Pancreas (tissue), 10 donors: Measurements from ENCODE around the gene DNAJB14. TPM values are rescaled to one million over a fixed set of nuclear protein-coding genes. Genes with fewer than 3 reads are reported as not detected.

Experiments used
- ATAC-seq, 4 donors: fragments of 200-7000 bp; cut with Tn5 transposase; one replicate each; pipeline versions ENCODE4 v1.8.0 to v1.9.1; 2020; ENCODE audit warnings: mild to moderate bottlenecking in 4 of 4, moderate library complexity in 4 of 4
- DNase-seq, 6 donors: peaks; one replicate each; pipeline ENCODE4 v3.0.0-alpha.2; 2020
- FAIRE-seq: peaks from 2 replicates; lab custom pipeline; 2012; peaks lifted over from hg19 to GRCh38; lab: Jason Lieb, UNC
- H3K27ac ChIP-seq, 4 donors: fragments of 200-600 bp; sonication (generic); 1 replicate in 3 of 4; 2 replicates in 1 of 4; pipeline versions ENCODE4 v1.5.0 to v1.8.0; 2020
- H3K27me3 ChIP-seq, 4 donors: fragments of 200-600 bp; one replicate each; pipeline ENCODE4 v1.8.0; 2021
- H3K36me3 ChIP-seq, 3 donors: fragments of 200-600 bp; sonication (generic) in 1 of 3; one replicate each; pipeline versions ENCODE4 v1.5.0 to v1.8.0; 2020 to 2021
- H3K4me1 ChIP-seq, 3 donors: fragments of 200-600 bp; one replicate each; pipeline ENCODE4 v1.8.0; 2021
- H3K4me3 ChIP-seq, 4 donors: fragments of 200-600 bp; sonication (generic) in 2 of 4; one replicate each; pipeline versions ENCODE4 v1.5.0 to v1.8.0; 2020 to 2021
- H3K9me3 ChIP-seq, 4 donors: fragments of 200-600 bp; one replicate each; pipeline ENCODE4 v1.8.0; 2021
- WGBS, 2 donors: extraction: QIAGEN DNeasy Blood & Tissue Kit; methylation state at CpG; one replicate each; pipeline ENCODE4 v1.1.7; 2013; 5-methylcytosine and 5-hydroxymethylcytosine counted together
- intact Hi-C, 3 donors: fragments of 100-400 bp; cut with DNase I; formaldehyde crosslinking; loops; one replicate each; pipeline versions ENCODE4 v1.11.1 to v1.14.2; 2022
- polyA plus RNA-seq, 2 donors: library from polyadenylated mRNA; stranded (reverse); fragments of 200-250 nt; gene quantifications; one replicate each; pipeline ENCODE4 v1.2.3, GENCODE V29; 2013
- total RNA-seq, 6 donors: library from RNA; stranded (reverse); fragmentation: NEBNext Ultra II Directional in 4 of 6; extraction: Animal tissue kit (Norgen Biotek cat#: 25700) in 4 of 6; gene quantifications; one replicate each; pipeline versions ENCODE4 v1.2.1 to v1.2.4, GENCODE V29; 2021 to 2023
- TF ChIP-seq, protein P1 (sequence below), 4 donors: fragments of 200-600 bp; sonication (generic) in 3 of 4; IDR thresholded peaks; one replicate each; pipeline versions ENCODE4 v1.5.0 to v1.8.0; 2021; ENCODE audit warnings: antibody characterized with exemption in 4 of 4
- donor health status: healthy with polysubstance abuse.
- donor health status: DM: no; HTN: no; CAD: no; lungs with moderate emphysema.
- donor health status: DM: no; HTN: no; CAD: no.
- donor health status: control.
- donor health status: control.
- donor health status: Bipolar disorder and iron deficiency.
- donor health status: DM: yes; HTN: yes; CAD: no.
- donor health status: DM: no; HTN: no; CAD: no.
- donor health status: DM: no; HTN: no; CAD: no.
- donor health status: DM: yes; HTN: yes; CAD: no.

The DNAJB14 gene
- total and polyA plus RNA-seq, 8 donors, result 3.6 to 23.7 (median 11.6) TPM

DNA sequence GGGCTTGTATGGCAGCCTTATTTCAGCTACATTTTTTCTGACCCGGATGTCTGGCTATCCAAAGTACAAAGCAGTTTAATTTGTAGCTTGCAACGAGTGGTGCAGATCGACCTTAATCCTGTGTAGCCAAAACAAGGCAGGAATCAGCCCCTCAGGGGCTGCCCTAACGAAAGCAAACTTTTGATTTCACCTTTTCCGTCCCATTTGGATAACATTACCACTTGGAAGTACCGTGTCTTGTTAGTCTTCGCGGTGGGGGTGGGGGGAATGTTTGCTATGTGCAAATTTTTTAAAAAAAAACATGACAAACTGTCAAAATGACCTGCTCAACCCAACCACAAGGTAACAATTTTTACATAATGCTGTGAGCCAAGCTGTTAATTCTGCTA lies 766 bp upstream of the DNAJB14 start:
- Histone ChIP-seq H3K4me1 (peaks cover 4 to 34% (median 21%) of the 10 kb centered on the region in 3 donors), H3K4me3 (peak overlapping the region; percentile 64 to 96 (median 84)), H3K27ac (peak overlapping the region; percentile 85 to 95 (median 90)), H3K9me3 (no peaks in the 10 kb centered on the region), H3K27me3 (no peaks in the 10 kb centered on the region), H3K36me3 (no peaks in the 10 kb centered on the region)
- intact Hi-C loops, result loop anchor here in 1 of 3 donors (10.0 kb wide), 1 partner anchor 132 kb away; the partner anchor contains the start of gene DAPP1
- TF ChIP-seq, protein P1, sequence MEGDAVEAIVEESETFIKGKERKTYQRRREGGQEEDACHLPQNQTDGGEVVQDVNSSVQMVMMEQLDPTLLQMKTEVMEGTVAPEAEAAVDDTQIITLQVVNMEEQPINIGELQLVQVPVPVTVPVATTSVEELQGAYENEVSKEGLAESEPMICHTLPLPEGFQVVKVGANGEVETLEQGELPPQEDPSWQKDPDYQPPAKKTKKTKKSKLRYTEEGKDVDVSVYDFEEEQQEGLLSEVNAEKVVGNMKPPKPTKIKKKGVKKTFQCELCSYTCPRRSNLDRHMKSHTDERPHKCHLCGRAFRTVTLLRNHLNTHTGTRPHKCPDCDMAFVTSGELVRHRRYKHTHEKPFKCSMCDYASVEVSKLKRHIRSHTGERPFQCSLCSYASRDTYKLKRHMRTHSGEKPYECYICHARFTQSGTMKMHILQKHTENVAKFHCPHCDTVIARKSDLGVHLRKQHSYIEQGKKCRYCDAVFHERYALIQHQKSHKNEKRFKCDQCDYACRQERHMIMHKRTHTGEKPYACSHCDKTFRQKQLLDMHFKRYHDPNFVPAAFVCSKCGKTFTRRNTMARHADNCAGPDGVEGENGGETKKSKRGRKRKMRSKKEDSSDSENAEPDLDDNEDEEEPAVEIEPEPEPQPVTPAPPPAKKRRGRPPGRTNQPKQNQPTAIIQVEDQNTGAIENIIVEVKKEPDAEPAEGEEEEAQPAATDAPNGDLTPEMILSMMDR (IDR thresholded peaks at IDR 0.05), result no peak
- 8 to 16% methylated on average over 8 of the region's 8 CpGs for WGBS, 2 donors
- FAIRE-seq (no peak), DNase-seq (no peak), ATAC-seq (no peak)

DNA sequence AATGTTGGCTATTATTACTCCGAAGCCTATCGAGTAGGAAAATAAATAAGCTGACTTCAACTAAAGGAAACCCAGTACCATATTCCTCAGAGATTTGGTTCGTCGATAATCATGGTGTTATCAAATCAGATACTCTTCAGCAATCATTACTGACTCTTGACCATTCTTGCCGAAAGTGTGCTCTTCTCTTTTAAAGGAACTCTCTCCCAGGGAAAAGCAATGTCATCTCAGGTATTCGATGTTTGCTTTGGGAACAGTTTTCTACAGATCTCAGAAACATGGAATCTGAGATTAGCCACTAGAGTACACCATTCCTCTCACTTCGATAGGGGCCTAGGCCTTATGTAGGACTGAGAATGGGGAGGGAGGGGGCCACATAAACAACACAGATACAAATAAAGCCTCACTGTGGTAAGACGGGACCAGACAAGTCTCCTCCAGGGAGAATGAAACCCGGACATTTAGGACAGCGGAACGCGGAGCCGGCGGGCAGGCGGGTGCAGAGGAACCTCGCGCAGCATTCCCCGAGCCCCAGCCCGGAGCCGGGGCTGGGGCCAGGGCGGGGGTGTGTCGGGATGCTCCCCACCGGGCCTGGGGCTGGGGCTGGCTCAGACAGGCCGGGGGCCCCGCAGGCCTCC lies 581 bp downstream of the DNAJB14 start:
- Histone ChIP-seq H3K27me3 (no peaks in the 10 kb centered on the region), H3K36me3 (no peaks in the 10 kb centered on the region), H3K4me1 (peaks cover 4 to 34% (median 21%) of the 10 kb centered on the region in 3 donors), H3K27ac (peak overlapping the region; percentile 85 to 95 (median 90)), H3K9me3 (no peaks in the 10 kb centered on the region), H3K4me3 (peak overlapping the region; percentile 64 to 96 (median 84))
- DNase-seq, result no peak
- WGBS, 2 donors, result 0 to 1% methylated on average over 24 to 25 of the region's 25 CpGs
- peak in 3 of 4 donors; percentile 2 to 3 (median 3) for ATAC-seq
- TF ChIP-seq, protein P1 (IDR thresholded peaks at IDR 0.05), result no peak
- no peak for FAIRE-seq
- intact Hi-C loops, result loop anchor here in 1 of 3 donors (10.0 kb wide), 1 partner anchor 131 kb away; the partner anchor contains the start of gene DAPP1

DNA sequence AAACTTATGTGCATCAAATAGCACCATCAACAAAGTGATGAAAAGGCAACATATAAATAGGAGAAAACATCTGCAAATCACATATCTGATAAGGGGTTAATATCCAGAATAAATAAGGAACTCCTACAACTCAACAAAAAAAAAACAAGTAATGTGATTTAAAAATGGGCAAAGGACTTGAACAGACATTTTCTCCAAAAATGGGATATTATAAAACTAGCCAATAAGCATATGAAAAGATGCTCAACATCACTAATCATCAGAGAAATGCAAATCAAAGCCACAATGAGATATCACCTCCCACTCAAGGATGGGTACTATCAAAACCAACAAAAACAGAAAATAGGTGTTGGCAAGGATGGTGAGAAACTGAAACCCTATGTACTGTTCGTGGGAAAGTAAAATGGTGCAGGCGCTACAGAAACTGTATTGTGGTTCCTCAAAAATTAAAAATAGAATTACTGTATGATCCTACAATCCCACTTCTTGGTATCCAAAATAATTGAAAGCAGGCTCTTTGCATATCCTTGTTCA lies 2.4 kb downstream of the DNAJB14 start:
- Histone ChIP-seq H3K36me3 (no peaks in the 10 kb centered on the region), H3K4me3 (no peak overlapping the region), H3K9me3 (no peaks in the 10 kb centered on the region), H3K27me3 (no peaks in the 10 kb centered on the region), H3K4me1 (peaks cover 4 to 34% (median 21%) of the 10 kb centered on the region in 3 donors), H3K27ac (no peak overlapping the region)
- intact Hi-C loops, result loop anchor here in 1 of 3 donors (10.0 kb wide), 1 partner anchor 129 kb away; the partner anchor contains the start of gene DAPP1
- ATAC-seq (no peak), FAIRE-seq (no peak), DNase-seq (no peak)
- TF ChIP-seq, protein P1 (IDR thresholded peaks at IDR 0.05), result no peak
- 88 to 95% methylated on average over 2 of the region's 2 CpGs for WGBS, 2 donors

DNA sequence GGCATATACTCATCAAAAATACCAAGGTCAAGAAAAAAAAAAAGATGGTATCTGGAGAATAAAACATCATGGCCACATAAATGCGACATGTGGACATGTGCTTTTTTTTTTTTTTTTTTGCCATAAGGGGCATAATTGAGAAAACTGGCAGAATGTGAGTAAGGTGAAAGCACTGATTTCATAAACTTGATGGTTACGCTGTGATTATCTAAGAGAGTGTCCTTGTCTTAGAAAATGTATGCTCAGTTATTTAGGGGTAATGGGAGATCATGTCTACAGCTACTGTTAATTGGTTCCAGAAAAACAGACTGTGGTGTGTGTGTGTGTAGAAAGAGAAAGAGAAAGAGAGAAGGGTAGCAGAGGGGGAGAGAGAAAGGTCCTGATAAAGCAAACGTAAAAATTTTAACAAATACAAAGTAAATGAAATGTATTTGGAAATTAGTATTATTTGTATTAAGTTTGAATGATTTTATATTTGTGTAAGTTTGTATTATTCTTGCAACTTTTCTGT lies 8.1 kb downstream of the DNAJB14 start:
- ATAC-seq (no peak), FAIRE-seq (no peak), DNase-seq (no peak)
- no peak overlapping the region for H3K4me3 ChIP-seq
- 92 to 98% methylated on average over 3 of the region's 3 CpGs for WGBS, 2 donors
- TF ChIP-seq, protein P1 (IDR thresholded peaks at IDR 0.05), result no peak
- no peaks in the 10 kb centered on the region for H3K27me3 ChIP-seq
- peaks cover 0 to 4% (median 0%) of the 10 kb centered on the region in 3 donors for H3K4me1 ChIP-seq
- intact Hi-C loops, result no loop called here
- H3K9me3 ChIP-seq, result no peaks in the 10 kb centered on the region
- no peak overlapping the region for H3K27ac ChIP-seq
- no peaks in the 10 kb centered on the region for H3K36me3 ChIP-seq
